ENCODE measurements around the gene NBAS. TPM values are rescaled to one million over a fixed set of nuclear protein-coding genes. Genes with fewer than 3 reads are reported as not detected.

Gene NBAS
- total and polyA plus RNA-seq, 2 of the 13 experiments (the other 11 are each of a cell fraction or from before 2014, with no cell fraction given) = 33.6 to 58.7 TPM

DNA sequence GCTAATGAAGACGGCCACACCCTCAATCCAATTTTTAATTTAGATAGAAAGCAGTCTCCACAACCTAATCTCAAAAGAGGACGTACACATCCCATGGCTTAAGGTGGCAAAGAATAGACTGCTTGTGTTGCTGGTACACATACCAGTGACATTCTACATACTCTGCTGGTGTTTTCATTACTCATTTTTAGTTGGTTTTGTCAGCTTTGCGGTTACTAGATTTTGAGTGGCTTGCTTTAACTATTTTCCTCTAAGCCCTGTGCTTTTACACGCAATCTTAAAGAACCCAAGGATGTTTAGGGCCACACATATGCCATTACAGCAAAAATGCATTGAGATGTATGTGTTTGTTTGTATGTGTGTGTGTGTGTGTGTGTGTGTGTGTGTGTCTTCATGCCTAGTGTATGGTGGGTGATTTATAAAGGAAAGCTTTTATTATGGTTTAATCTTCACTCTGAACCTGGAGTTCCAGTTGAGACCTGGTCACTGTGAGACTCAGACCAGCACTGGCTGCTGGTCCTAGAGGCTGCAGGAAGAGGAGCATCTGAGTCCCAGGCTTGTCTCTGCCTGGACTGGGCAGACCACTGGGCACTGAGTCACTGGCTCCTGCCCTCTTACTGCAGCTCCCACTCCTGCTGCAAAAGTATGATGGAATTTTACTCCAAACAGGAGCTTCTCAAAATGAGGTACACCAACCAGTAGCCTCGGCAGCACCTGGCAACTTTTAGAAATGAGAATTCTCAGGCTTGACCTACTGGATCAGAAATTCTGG lies 415.9 kb downstream of the NBAS start:
- FAIRE-seq (no peak), DNase-seq (ENCODE audit: low spot score) (no peak), ATAC-seq (no peak)
- intact Hi-C loops (cut with micrococcal nuclease; ENCODE audit: unreplicated experiment) = no loop called here
- in situ Hi-C loops (cut with HindIII; ENCODE audit: extremely low pct_ligation_motif_present, low pct_unique_long_range_greater_than_20kb) = no loop called here
- Histone ChIP-seq H4K20me1 (ENCODE audit: insufficient read depth, low read length) (no peaks in the 10 kb centered on the region), H3K36me3 (replicated peaks in 1 of 2; ENCODE audit: control insufficient read depth in 1 of 2, insufficient read depth in 2 of 2, low read length in 2 of 2) (no peaks in the 10 kb centered on the region), H3K9me3 (ENCODE audit: low read length) (0 out of 2 replicates have a peak, but pooled peaks cover under 1% of the 10 kb centered on the region), H3K27me3 (ENCODE audit: control insufficient read depth in 1 of 2, insufficient read depth in 2 of 2, low read length in 2 of 2) (peaks cover 1 to 18% of the 10 kb centered on the region in 2 experiments; a peak in 3 of 5 replicates), H3K4me3 (replicated peaks in 1 of 3; ENCODE audit: insufficient read depth in 1 of 3, low read depth in 2 of 3, low read length in 3 of 3) (no peak overlapping the region), H3K79me2 (ENCODE audit: insufficient read depth, low read length) (no peaks in the 10 kb centered on the region), H3K9ac (ENCODE audit: insufficient read depth, low read depth, low read length) (no peak overlapping the region), H3K27ac (ENCODE audit: extremely low read length, insufficient read depth, low read length) (no peak overlapping the region), H2AFZ (ENCODE audit: low read length) (no peak overlapping the region), H3K4me2 (ENCODE audit: low read depth, low read length) (no peak overlapping the region), H3K4me1 (ENCODE audit: insufficient read depth, low read length) (no peaks in the 10 kb centered on the region)
- 36% methylated on average over 5 of the region's 5 CpGs for WGBS (ENCODE audit: low lambda C conversion rate)
- ChIA-PET CTCF (ENCODE audit: low intra/inter-chr PET ratio, low total read pairs) (no interaction called here), POLR2A (no interaction called here)
- TF ChIP-seq ZKSCAN1 (IDR thresholded peaks at IDR 0.05; ENCODE audit: low read length) (no peak), RXRB (CRISPR knock-in tag; IDR thresholded peaks at IDR 0.05; ENCODE audit: borderline replicate concordance) (no peak), RAD21 (CRISPR knock-in tag; IDR thresholded peaks at IDR 0.05) (no peak), HHEX (CRISPR knock-in tag; IDR thresholded peaks at IDR 0.05) (no peak), HOXA5 (CRISPR knock-in tag; IDR thresholded peaks at IDR 0.05) (no peak), FOXA3 (CRISPR knock-in tag; IDR thresholded peaks at IDR 0.05) (no peak), ZMYM2 (CRISPR knock-in tag; IDR thresholded peaks at IDR 0.05) (no peak), MYNN (CRISPR knock-in tag; IDR thresholded peaks at IDR 0.05; ENCODE audit: low read depth) (no peak), ZNF816 (CRISPR knock-in tag; IDR thresholded peaks at IDR 0.05; ENCODE audit: borderline replicate concordance) (no peak)
- TF ChIP-seq, protein P1, sequence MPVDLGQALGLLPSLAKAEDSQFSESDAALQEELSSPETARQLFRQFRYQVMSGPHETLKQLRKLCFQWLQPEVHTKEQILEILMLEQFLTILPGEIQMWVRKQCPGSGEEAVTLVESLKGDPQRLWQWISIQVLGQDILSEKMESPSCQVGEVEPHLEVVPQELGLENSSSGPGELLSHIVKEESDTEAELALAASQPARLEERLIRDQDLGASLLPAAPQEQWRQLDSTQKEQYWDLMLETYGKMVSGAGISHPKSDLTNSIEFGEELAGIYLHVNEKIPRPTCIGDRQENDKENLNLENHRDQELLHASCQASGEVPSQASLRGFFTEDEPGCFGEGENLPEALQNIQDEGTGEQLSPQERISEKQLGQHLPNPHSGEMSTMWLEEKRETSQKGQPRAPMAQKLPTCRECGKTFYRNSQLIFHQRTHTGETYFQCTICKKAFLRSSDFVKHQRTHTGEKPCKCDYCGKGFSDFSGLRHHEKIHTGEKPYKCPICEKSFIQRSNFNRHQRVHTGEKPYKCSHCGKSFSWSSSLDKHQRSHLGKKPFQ (CRISPR knock-in tag; IDR thresholded peaks at IDR 0.05; ENCODE audit: insufficient replicate concordance) = no peak
- no TSS peak for BruUV-seq (replicated peaks)

Measured in HepG2 (cell line).